Measurements from ENCODE around the gene TRPC4AP.
"Not testable (repeated sequence)": the region's sequence is repeated elsewhere in the genome, so short reads cannot be mapped to it uniquely, and the experiment has no call there.

The TRPC4AP gene

DNA sequence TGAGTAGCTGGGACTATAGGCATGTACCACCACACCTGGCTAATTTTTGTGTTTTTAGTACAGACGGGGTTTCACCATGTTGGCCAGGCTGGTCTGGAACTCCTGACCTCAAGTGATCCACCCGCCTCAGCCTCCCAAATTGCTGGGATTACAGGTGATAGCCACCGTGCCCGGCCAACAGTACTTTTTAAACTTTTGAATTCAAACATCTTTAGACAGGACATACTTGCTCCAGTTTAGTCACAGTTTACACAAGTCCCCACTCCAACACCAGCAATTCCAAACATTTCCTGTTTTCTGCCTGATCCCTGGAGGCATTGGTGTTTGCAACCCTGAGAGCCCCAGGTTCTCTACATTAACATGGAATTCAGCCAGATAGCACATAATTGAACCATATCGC is 40.0 kb downstream of the TRPC4AP start:
- not testable (repeated sequence) for DNase-seq

DNA sequence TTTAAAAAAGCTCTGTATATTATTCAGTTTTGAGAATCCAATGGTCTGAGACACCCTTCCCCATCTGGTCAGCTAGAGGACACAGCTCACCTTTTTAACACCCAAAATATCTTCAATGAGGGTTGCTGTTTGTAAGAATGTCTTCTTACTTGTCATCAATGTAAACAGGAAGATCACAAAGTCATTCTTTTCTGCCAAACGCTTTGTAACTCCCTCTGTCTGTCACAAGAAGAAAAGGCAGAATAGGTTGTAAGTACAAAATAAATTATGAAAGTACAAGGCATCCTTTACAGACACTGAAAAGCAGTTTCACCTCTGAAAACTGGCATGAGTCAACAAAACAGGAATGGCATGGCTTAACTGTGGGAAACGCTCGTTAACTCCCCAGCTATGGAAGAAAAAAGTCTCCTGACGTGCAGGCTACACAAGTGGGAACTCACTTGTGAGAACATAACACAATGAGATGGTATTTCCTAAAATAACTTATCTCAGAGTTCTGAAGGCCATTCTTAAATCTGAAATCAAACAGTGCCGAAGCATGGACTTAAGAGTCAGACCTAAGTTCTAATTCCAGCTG is 42.7 kb downstream of the TRPC4AP start:
- no peak for DNase-seq

DNA sequence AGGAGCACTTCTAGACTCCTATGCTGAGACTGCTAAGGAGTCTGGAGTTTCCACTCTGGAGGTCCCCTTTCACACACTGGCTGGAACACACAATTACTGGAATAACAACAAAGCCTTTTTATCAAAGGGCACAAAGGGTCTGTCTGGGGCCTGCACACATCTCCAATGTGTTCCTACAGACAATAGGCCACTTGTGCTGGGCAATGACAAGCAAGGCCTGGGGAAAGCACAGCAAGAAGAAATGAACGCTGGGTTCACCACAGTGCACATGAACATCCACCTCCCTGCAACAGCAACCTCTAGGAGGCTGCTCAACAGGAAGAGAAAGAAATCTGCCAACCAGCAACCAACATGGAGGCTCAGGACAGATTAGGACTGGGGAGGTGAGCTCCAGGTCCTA is 43.9 kb downstream of the TRPC4AP start:
- no peak for DNase-seq

DNA sequence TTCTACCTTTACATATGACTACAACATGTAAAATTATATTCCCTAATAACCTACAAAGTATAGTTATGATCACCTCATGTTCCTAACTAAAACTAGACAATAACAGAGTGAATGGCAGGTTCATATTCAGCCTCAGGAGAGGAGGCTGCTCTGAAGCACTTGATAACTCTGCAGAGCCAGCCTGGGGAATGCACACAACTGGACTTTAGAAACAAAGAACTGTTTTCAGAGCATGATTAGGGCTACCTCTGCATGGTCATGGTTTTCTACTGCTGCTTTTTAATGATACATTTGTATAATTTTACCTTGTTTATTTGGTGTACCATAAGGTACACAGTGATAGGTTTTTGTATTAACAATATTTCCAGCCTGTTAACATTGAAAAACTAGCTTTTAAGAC is 50.3 kb downstream of the TRPC4AP start:
- no peak for DNase-seq

DNA sequence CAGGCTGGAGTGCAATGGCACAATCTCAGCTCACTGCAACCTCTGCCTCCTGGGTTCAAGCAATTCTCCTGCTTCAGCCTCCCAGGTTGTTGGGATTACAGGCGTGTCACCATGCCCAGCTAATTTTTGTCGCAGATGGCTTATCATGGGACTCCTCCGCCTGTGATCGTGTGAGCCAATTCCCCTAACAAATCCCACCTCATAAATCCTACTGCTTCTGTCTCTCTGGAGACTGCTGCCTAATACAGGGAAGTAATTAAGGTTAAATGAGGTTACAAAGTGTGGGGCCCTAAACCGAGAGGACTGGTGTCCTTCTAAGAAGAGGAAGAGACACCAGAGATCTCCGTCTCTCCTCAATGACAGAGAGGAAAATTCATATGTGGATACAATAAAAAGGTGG is 52.0 kb downstream of the TRPC4AP start:
- DNase-seq: no peak

DNA sequence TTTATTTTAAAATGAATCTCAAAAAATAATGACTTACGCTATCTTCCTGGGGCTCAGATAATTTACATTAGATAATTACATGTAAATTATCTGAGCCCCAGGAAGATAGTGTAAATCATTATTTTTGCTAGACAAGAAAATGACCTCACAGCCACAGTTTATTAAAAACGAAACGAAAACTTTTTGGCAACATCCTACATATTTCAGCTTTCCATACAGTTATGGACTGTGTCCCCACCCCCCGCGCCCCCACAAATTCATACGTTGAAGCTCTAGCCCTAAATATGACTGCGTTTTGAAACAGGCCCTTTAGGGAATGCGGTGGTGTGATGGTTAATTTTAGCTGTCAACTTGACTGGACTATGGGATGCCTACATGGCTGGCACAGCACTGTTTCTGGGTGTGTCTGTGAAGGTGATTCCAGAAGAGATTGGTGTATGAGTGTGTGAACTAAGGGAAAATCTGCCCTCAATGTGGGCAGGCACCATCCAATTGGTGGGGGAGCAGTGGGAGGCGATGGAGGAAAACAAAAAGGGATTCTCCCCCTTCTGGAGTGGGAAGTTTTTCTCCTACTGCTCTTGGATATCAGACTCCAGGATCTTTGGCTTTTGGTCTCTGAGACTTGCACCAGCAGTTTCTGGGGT is 52.6 kb downstream of the TRPC4AP start:
- DNase-seq: no peak

DNA sequence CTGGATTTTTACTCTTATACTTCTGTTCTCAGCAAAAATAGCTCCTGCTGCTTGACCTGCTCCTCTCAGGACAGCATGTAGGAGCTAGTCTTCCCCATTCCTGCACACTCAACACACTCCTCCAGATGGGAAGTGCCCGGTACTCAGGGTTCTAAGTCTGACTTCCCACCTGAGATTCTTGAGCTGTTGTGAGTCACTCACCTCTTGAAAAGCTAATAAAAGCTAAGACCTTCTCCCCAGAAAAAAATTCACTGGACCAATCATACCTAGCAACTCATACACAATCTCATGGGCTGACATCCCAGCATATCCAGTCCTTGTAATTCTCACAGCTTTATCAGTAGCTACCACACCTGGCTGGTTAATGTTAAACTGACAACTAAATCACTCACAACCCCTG is 53.5 kb downstream of the TRPC4AP start:
- no peak for DNase-seq

DNA sequence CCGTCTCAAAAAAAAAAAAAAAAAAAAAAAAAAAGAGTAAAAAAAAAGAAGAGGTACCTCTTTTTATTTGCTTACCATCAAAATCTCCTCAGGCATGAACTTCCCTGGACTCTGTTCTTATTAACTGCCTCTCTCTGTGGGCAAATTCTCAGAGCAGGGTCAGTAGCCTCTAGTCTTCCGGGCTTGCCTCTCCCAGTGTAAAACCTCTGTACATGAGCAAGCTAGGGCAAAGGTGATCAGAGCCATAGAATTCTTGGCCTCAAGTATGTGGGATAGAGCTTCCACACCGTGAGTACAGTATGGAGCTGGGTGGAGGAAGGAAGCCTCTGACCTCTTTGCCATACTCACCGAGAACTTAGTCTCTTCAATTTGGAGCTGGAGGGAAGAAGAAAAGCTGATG is 58.5 kb downstream of the TRPC4AP start:
- no peak for DNase-seq

DNA sequence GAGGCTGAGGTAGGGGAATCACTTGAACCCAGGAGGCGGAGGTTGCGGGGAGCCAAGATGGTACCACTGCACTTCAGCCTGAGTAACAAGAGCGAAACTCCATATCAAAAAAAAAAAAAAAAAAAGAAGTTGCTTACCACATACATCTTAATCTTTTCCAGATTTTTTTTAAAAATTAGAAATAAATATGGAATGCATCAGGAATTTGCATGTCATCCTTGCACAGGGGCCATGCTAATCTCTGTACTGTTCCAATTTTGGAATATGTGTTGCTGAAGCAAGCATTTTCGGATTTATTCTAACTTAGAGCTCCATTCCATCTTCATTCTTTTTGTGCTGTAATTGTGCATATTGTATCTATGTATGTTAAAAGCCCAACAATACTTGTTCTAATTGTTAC is 62.5 kb downstream of the TRPC4AP start:
- no peak for DNase-seq

DNA sequence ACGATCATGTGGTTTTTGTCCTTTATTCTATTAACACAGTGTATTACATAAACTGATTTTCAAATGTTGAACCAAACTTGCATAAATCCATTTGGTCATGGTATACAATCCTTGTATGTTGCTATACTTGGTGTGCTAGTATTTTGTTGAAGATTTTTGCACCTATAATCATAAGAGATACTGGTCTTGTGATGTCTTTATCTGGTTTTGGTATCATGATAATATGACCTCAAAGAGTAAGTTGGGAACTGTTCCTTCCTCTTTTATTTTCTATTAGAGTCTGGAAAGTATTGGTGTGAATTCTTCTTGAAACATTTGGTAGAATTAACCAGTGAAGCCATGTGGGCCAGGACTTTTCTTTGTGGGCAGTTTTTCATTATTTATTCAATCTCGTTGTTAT is 65.3 kb downstream of the TRPC4AP start:
- DNase-seq: no peak

DNA sequence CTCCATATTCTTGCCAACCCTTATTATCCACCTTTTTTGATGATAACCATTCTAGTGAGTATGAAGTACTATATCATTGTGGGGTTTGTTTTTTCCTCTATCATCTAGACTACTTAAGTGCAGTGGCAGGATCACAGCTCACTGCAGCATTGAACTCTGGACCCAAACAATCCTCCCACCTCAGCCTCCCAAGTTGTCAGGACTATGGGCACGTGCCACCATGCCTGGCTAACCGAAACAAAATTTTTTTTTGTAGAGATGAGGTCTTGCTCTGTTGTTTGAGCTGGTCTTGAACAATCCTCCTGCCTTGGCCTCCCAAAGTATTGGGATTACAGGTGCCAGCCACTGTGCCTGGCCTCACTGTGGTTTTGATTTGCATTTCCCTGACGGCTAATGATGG is 67.5 kb downstream of the TRPC4AP start:
- no peak for DNase-seq

DNA sequence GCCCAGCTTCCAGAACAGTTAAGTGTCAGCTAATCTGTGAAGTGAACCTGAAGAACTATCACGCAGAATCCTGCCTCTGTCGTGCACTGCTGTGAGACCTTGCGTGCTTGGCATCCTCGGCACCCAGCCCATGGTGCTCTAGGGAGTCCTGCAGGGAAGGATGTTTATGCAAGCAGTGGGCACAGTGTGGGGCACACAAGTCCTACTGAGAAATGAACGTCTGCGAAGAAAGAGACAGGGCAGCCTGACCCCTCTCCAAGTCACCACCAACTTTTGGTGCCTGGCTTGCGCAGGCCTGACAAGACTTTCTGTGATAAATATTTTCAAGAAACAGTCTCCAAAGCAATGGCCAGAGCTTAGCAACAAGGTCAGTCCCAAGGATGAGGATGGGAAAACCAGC is 69.0 kb downstream of the TRPC4AP start:
- no peak for DNase-seq

DNA sequence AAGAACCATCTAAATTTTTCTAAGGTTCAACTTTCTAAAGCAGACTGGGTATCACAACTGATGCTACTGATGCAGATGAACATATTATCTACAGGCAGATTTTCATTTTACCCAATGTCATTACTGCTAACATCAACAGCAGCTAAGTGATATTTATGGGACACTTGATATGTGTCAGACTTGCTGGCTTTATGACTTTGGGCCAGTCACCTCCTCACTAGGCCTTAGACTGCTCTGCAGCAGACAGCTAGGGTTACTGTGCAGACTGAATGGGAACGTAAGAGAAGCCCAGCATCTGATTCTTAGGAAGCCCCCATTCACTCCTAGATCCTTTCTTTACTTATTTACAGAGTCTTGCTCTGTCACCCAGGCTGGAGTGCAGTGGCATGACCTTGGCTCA is 70.8 kb downstream of the TRPC4AP start:
- DNase-seq: no peak

DNA sequence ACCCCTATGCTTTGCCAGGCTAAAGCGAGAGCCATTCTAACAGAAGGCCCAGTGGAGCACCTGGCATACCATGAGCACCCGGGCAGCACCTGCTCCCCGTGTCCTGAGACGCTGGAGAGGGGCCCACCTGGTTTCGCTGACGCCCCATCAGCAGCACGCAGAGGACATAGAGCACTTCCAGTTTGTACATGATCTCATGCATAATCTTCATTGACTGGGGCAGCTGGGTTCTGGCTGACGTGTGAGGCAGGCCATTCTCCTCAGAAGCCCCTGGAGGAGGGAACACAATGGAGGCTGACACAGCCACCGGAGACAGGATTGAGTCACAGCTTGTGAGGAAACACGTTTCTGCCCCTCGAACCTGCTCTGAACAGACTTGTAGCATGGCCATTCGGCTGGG is 71.5 kb downstream of the TRPC4AP start:
- DNase-seq: no peak

DNA sequence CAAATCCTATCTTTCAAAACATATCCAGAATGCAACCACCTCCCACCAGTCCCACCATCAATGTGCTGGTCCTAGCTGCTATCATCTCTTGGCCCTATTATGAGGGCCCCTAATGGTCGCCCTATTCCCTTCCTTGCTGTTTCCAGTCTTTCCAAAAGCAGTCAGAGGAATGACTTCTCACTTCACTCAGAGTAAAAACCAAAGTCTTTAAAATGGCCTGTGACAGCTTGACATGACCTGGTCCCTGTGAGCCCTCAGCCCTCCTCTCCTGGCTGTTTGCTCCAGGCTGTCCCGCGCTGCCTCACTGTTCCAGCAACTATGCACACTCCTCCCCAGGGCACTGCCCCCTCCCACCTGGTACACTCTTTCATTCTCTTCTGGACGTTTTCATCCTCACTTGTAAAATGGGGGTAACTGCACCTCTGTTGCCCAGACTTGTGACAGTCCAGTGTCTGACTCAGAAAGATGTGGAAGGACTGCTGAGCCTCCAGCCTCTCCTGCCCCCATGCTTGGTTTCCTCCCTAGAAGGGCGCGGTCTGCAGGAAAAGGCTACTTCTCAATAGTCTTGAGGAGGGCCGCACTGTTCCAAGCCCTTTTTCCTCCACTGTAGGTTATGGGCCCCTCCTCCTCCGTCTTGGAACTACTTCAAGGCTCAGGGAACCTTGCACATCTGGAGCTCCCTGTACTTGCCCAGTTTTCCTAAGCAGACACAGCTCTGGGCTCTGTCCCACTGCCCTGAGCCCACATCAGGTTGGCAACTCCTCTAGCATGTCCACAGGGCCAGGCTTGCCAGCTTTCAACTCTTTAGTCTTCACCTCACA is 72.3 kb downstream of the TRPC4AP start:
- no peak for DNase-seq

DNA sequence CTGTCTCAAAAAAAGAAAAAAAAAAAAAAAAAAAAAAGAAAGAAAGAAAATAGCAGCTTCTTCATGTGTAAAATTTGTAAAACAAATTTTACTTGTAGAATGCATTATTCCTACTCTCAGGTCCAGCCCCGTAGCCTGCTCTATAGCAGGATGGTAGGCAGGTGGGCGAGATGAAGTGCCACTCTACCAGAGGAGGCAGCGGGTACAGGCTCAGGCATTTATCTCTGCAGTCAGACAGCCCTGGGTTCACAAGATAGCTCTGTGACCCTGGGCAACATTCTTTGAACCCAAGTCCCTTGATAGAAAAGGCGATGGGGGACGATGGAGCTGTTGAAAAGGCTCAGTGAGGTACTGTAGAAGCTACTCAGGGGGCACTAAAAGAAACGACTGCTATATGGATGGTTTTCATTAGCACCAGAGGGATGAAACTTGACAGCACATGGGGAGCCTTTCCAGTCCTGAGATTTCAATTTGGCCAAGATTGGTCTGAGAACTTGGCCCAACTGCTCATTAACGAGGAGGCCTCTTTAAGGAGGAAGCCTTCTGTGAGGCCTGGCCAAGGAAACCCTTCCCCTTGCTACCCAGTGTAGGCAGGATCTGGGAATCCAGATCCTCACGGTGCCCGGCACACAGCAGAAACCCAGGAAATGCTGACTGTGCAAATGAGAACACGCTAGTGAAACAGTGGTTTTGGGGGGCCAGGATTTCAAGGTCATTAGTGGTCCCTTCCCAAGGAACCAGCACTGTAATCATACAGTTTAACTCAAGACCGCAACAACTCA is 73.8 kb downstream of the TRPC4AP start:
- DNase-seq: no peak

DNA sequence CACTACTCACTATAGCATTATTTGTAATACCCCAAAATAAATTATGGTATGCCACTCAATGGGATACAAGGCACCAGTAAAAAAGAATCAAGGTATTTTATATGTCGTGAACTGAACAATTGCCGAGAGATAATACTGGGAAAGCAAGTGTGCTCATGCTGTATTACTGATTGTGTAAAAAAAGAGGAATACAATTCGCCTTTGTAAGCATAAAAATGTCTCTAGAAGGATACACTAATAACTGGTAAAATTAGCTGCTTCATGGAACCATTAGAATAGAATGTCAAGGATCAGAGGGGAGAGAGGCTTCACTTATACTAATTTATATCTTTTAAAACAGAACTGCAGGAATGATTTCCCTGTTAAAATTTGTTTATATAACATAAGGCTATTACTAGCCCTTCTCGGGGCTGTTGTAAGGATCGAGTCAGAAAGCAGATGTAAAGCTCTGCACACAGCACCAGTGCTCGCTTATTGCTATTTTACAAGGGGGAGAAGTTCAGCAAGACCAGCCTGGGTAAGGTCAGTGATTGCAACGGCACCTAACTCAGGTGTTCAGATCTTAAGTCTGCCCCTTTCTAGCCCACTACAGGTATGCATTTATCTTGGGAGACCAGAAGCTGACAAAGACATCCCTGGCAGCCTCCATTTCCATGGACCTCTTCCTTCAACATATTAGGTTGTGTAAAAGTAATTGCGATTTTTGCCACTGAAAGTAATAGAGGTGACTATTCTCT is 75.3 kb downstream of the TRPC4AP start:
- DNase-seq: no peak

DNA sequence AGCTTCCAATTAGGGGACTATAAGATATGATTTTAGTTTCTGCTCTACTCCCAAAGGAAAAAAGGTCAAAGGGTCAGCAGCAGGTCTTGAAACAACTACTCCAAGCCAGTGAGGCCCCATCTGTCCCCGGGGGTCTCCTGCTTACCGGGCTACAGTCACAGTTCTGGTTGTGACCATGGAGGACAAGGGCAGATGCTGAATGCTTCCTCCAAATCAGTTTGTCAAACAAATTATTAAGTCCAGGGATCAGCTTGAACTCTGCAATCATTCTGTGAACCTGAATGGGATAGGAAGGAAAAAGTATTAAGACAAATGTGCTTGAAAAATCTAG is 76.8 kb downstream of the TRPC4AP start:
- no peak for DNase-seq

DNA sequence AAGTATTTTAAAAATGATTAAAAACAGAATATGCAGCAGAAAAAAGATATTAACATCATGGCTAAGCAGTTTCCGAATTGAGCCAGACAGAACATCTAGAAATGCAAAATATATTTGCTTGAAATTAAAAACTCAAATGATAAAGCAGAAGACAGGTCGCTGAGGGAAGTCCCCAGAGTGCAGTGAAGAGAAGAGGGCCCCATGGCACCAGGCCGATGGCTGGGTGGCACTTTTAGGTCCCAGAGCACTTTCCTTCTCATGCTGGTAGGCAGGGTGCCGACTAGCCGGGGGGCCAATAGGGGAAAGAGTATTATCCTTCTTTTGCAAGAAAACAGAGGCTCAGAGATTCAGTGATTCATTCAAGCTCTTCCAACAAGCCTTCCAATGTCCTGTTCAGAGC is 78.1 kb downstream of the TRPC4AP start:
- no peak for DNase-seq

DNA sequence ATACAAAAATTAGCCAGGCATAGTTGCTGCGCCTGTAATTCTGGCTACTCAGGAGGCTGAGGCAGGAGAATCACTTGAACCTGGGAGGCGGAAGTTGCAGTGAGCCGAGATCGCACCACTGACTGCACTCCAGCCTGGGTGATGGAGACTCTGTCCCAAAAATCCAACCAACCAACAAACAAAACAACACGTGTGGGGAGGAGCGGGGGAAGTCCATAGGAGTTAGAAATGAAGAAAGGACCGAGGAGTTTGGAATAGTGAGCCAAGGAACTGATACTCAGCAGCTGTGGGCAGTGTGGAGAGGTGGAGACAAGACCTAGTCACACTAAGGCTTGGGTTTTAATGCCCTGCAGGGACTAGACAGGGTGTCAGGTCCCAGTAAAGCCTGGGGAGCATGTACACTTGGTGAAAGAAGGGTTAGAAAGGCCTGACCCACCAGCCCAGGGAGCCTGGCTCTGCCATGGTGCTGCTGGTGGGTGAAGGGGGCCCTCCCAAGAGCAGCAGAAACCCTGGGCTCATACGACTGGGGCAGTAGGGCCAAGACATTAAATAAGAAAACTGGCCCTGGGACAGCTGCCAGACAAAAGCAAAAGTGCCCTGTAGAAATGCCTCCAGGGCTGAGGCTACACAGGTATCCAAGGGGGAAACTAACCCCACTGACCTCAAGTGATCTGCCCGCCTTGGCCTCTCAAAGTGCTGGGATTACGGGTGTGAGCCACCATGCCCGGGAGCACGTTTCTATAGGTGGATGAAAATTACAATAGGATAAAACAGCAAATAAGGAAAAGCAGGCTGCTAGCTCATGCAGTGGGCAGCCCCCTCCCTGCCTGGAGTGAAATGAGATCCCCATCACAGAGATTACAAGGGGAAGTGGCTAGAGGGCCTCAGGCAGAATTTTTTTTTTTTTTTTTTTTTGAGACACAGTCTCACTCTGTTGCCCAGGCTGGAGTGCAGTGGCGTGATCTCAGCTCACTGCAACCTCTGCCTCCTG is 78.9 kb downstream of the TRPC4AP start:
- DNase-seq: no peak

DNA sequence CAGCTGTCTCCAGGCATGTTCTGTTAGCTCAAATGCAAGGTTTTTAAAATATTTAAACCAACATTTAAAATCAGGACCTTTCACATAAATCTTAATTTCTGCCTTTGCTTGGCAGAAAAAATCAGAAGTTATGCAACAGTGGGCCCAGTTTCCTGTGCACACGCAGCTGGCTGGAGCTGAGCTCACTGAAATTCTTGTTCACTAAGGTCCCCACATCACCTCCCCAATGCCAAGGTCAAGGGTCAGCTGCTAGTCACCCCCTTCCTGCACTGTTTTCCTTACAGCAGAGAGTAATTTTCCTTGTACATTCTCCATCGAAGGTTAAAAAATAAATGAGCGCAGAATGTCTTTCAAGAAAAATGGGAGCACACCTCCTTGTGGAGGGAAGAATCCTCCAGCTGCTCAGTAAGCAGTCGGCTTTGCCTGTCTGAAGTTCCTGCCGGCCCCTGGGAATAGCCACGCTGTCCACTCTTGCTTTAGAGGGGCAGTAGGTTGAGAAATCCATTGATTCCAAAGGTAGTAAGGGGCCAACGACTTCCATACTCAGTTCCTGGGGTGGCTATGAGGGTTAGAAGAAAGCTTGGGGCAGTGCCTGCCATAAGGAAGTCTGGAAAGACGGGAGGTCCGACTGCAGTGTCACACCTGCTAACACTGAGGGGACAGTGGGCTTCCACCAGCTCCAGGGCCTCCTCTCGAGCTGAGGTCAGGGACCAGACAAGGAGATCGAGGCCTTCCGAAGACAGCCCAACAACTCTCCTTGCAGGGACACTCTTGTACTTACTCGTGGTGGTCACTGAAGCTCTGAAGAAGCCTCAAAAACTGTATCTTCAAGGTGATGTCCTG is 80.2 kb downstream of the TRPC4AP start:
- DNase-seq: no peak

All from SHP77 (cell line).